Upper lobe of left lung (tissue), 6 donors: ENCODE measurements around the gene NOL4L. TPM values are rescaled to one million over a fixed set of nuclear protein-coding genes. Genes with fewer than 3 reads are reported as not detected.

ENCODE experiments used
- ATAC-seq, 2 donors: fragments of 200-7000 bp; cut with Tn5 transposase; one replicate each; pipeline ENCODE4 v1.9.1; 2022; ENCODE audit warnings: mild to moderate bottlenecking in 2 of 2, moderate library complexity in 2 of 2; ENCODE audit not compliant: low FRiP score in 2 of 2
- DNase-seq, 2 donors: peaks; one replicate each; pipeline ENCODE4 v3.0.0-alpha.2; 2019 to 2020
- H3K27ac ChIP-seq, 4 donors: fragments of 200-600 bp; sonication (generic); one replicate each; pipeline ENCODE4 v1.5.1; 2016 to 2019
- H3K27me3 ChIP-seq, 4 donors: fragments of 200-600 bp; sonication (generic); one replicate each; pipeline ENCODE4 v1.5.1; 2017 to 2019
- H3K36me3 ChIP-seq, 4 donors: fragments of 200-600 bp; sonication (generic); one replicate each; pipeline ENCODE4 v1.5.1; 2016 to 2019
- H3K4me1 ChIP-seq, 4 donors: fragments of 200-600 bp; sonication (generic); one replicate each; pipeline ENCODE4 v1.5.1; 2018 to 2019
- H3K4me3 ChIP-seq, 4 donors: fragments of 200-600 bp; sonication (generic); one replicate each; pipeline ENCODE4 v1.5.1; 2017 to 2019; ENCODE audit warnings: mild to moderate bottlenecking in 2 of 4, moderate library complexity in 1 of 4
- H3K9me3 ChIP-seq, 4 donors: fragments of 200-600 bp; sonication (generic); one replicate each; pipeline ENCODE4 v1.5.1; 2018 to 2019
- CTCF ChIP-seq, 6 experiments: fragments of 450-650 bp in 4 of 6; fragments of 200-600 bp in 2 of 6; sonication (generic) in 2 of 6; IDR thresholded peaks; one replicate each; pipeline ENCODE4 v1.5.1; 2016 to 2019; ENCODE audit warnings: antibody characterized with exemption in 6 of 6
- EP300 ChIP-seq, 4 donors: sonication (generic); formaldehyde crosslinking; IDR thresholded peaks; one replicate each; pipeline ENCODE4 v1.5.1; 2017; ENCODE audit warnings: antibody characterized with exemption in 4 of 4, control low read depth in 2 of 4
- POLR2A ChIP-seq, 4 donors: fragments of 450-650 bp; IDR thresholded peaks; one replicate each; pipeline ENCODE4 v1.5.1; 2016 to 2017; ENCODE audit warnings: antibody characterized with exemption in 4 of 4, mild to moderate bottlenecking in 2 of 4
- POLR2AphosphoS5 ChIP-seq, 2 donors: sonication (generic); formaldehyde crosslinking; IDR thresholded peaks; one replicate each; pipeline ENCODE4 v1.5.1; 2017; ENCODE audit warnings: antibody characterized with exemption in 2 of 2
- WGBS, 2 donors: methylation state at CpG; one replicate each; pipeline ENCODE4 v1.1.5; 2017 to 2018; 5-methylcytosine and 5-hydroxymethylcytosine counted together
- total RNA-seq, 6 donors: library from RNA; depleted of rRNA in 4 of 6; stranded (reverse); fragments of >200 nt in 4 of 6; gene quantifications; one replicate each; pipeline versions ENCODE4 v1.1.0 to v1.2.1, GENCODE V29; 2016 to 2021
- donor health status: DM: no; HTN: no; CAD: no; lungs with moderate emphysema.
- donor health status: DM: no; HTN: yes; CAD: no; lungs with severe emphysema.

Gene NOL4L
- total RNA-seq, 6 donors from 2014 or later = 13.4 to 40.2 (median 19.0) TPM

GRCh38 chr20:32611286-32611685, 26.2 kb upstream of the NOL4L start:
- no peaks in the 10 kb centered on the region for H3K27me3 ChIP-seq
- H3K9me3 ChIP-seq = no peaks in the 10 kb centered on the region
- no peaks in the 10 kb centered on the region for H3K36me3 ChIP-seq
- no peak for TF ChIP-seq POLR2A (IDR thresholded peaks at IDR 0.05)
- no peak for TF ChIP-seq POLR2AphosphoS5 (IDR thresholded peaks at IDR 0.05)
- TF ChIP-seq CTCF (IDR thresholded peaks at IDR 0.05) = no peak
- TF ChIP-seq EP300 (IDR thresholded peaks at IDR 0.05) = no peak
- H3K27ac ChIP-seq = no peak overlapping the region
- 63 to 83% methylated on average over 2 to 7 of the region's 7 CpGs for whole genome bisulfite sequencing, 2 donors
- ATAC-seq (no peak), DNase-seq (no peak)
- no peak overlapping the region for H3K4me3 ChIP-seq
- H3K4me1 ChIP-seq = peaks cover 0 to 3% (median 0%) of the 10 kb centered on the region in 4 donors

GRCh38 chr20:32610472-32611218, 25.5 kb upstream of the NOL4L start:
- no peaks in the 10 kb centered on the region for H3K27me3 ChIP-seq
- peaks cover 0 to 3% (median 0%) of the 10 kb centered on the region in 4 donors for H3K4me1 ChIP-seq
- no peaks in the 10 kb centered on the region for H3K36me3 ChIP-seq
- H3K4me3 ChIP-seq = no peak overlapping the region
- no peak for TF ChIP-seq POLR2AphosphoS5 (IDR thresholded peaks at IDR 0.05)
- no peak overlapping the region for H3K27ac ChIP-seq
- 73 to 77% methylated on average over 8 to 16 of the region's 17 CpGs for whole genome bisulfite sequencing, 2 donors
- DNase-seq = no peak
- H3K9me3 ChIP-seq = no peaks in the 10 kb centered on the region
- ATAC-seq = no peak

- peaks cover 0 to 3% (median 0%) of the 10 kb centered on the region in 4 donors for H3K4me1 ChIP-seq
- 86 to 94% methylated on average over 4 of the region's 4 CpGs for WGBS, 2 donors
- no peak overlapping the region for H3K4me3 ChIP-seq
- no peaks in the 10 kb centered on the region for H3K27me3 ChIP-seq
- H3K9me3 ChIP-seq = no peaks in the 10 kb centered on the region
- no peaks in the 10 kb centered on the region for H3K36me3 ChIP-seq
- TF ChIP-seq EP300 (IDR thresholded peaks at IDR 0.05) = no peak
- no peak for TF ChIP-seq CTCF (IDR thresholded peaks at IDR 0.05)
- TF ChIP-seq POLR2A (IDR thresholded peaks at IDR 0.05) = no peak
- TF ChIP-seq POLR2AphosphoS5 (IDR thresholded peaks at IDR 0.05) = no peak
- ATAC-seq = no peak
- no peak overlapping the region for H3K27ac ChIP-seq
- no peak for DNase-seq
Measured at GRCh38 chr20:32609993-32610392, 24.9 kb upstream of the NOL4L start.

GRCh38 chr20:32609111-32609773, 24.1 kb upstream of the NOL4L start:
- Histone ChIP-seq H3K4me3 (no peak overlapping the region), H3K9me3 (no peaks in the 10 kb centered on the region), H3K36me3 (no peaks in the 10 kb centered on the region), H3K4me1 (peaks cover 0 to 6% (median 0%) of the 10 kb centered on the region in 4 donors), H3K27ac (no peak overlapping the region), H3K27me3 (no peaks in the 10 kb centered on the region)
- 84 to 97% methylated on average over 6 to 14 of the region's 14 CpGs for WGBS, 2 donors
- ATAC-seq = no peak
- TF ChIP-seq CTCF (IDR thresholded peaks at IDR 0.05) (no peak), POLR2AphosphoS5 (IDR thresholded peaks at IDR 0.05) (no peak), POLR2A (IDR thresholded peaks at IDR 0.05) (no peak), EP300 (IDR thresholded peaks at IDR 0.05) (no peak)
- no peak for DNase-seq

GRCh38 chr20:32608664-32609015, 23.5 kb upstream of the NOL4L start:
- H3K9me3 ChIP-seq = no peaks in the 10 kb centered on the region
- H3K27me3 ChIP-seq = no peaks in the 10 kb centered on the region
- peaks cover 0 to 6% (median 0%) of the 10 kb centered on the region in 4 donors for H3K4me1 ChIP-seq
- H3K36me3 ChIP-seq = no peaks in the 10 kb centered on the region
- WGBS, 2 donors = 82 to 89% methylated on average over 5 of the region's 5 CpGs
- H3K27ac ChIP-seq = no peak overlapping the region
- H3K4me3 ChIP-seq = no peak overlapping the region
- DNase-seq = no peak
- no peak for ATAC-seq
- TF ChIP-seq CTCF (IDR thresholded peaks at IDR 0.05) (no peak), POLR2A (IDR thresholded peaks at IDR 0.05) (no peak)
